GM12873 (cell line): ENCODE data around the gene PDSS2.

Source experiments
- TF ChIP-seq, protein P1 (sequence below): IDR thresholded peaks from 2 replicates; pipeline ENCODE4 v1.5.1; 2012; ENCODE audit warnings: low read depth, mild to moderate bottlenecking, moderate library complexity, low read length, control low read depth; ENCODE audit not compliant: insufficient read depth; ENCODE audit errors: missing control alignments

The PDSS2 gene

DNA sequence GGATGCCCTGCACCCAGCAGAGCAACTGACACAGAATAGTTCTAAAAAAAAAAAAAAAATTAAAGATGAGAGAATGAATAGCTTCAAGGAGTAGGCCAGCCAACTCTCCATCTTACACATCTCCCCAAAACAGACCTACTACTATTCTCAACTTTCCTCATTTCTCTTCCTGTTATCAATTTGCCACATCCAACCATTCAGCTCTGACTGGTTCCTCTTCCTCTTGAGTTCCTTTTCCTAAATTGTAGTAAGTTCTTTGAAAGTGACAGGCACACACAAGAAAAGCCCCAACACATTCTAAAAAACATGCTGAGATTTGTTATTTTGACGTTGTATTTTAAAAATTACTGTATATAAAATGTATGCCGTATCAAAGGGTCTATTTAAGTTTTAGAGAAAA is 117.2 kb downstream of the PDSS2 start:
- TF ChIP-seq, protein P1, sequence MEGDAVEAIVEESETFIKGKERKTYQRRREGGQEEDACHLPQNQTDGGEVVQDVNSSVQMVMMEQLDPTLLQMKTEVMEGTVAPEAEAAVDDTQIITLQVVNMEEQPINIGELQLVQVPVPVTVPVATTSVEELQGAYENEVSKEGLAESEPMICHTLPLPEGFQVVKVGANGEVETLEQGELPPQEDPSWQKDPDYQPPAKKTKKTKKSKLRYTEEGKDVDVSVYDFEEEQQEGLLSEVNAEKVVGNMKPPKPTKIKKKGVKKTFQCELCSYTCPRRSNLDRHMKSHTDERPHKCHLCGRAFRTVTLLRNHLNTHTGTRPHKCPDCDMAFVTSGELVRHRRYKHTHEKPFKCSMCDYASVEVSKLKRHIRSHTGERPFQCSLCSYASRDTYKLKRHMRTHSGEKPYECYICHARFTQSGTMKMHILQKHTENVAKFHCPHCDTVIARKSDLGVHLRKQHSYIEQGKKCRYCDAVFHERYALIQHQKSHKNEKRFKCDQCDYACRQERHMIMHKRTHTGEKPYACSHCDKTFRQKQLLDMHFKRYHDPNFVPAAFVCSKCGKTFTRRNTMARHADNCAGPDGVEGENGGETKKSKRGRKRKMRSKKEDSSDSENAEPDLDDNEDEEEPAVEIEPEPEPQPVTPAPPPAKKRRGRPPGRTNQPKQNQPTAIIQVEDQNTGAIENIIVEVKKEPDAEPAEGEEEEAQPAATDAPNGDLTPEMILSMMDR: no peak

DNA sequence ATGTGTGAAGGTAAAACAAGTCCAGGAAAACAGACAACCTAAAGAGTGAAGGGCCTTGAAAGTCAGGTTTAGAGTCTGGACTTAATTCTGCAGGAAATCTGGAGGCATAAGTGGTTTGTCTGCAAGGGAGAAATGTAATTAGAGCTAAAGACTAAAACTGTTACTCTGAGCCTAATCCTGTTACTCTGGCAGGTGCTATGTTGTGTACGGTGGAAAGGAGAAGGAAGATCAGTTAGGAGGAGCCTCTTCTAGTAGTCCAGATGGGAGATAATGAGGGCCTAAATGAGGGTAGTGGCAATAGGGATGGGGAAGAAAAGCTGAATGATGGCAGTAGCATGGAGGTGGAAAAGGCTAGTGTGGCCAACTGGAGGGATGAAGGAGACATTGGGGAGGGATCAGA is 118.5 kb downstream of the PDSS2 start:
- TF ChIP-seq, protein P1: no peak

DNA sequence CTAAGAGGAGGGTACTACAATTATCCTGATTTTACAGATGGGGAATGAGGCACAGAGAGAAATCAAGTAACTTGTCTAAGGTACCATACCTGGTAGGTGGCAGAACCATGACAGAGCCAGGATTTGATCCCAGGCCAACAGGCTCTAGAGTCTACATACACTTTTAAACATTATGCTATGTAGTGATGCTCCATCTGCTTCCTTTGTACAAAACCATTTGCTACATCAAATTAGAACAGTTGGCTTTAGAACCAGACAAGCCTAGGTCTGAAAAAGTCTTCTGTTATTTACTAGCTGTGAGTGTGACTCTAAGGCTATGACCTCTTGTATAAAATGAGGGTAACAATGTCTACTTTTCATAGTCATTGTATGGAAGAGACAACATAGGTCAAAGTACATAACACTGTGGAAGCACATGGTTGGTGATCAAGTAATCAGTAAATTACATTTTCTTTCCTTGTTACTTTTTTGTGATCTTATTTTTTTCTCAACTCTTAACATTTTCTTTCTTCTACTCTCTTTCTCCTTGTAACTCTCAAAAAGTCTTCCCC is 122.1 kb downstream of the PDSS2 start:
- TF ChIP-seq, protein P1: no peak

DNA sequence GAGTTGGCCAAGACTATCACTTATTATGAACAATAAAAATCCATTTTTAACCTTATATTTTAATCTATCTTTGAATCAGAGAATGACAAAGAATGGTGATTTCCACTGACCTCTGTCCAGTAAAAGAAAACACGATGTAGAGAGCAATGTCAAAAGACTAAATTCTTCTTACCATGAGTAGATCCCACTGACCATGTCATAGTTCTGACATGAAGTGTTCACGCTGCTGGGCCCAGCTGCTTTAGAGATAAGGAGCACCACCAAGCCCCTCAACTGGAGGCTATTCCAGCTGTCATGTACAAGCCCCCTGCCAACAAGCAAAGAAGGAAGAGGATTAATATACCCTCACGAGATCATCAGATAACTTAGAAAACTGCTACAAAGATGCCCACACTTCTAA is 125.3 kb downstream of the PDSS2 start:
- TF ChIP-seq, protein P1: no peak

DNA sequence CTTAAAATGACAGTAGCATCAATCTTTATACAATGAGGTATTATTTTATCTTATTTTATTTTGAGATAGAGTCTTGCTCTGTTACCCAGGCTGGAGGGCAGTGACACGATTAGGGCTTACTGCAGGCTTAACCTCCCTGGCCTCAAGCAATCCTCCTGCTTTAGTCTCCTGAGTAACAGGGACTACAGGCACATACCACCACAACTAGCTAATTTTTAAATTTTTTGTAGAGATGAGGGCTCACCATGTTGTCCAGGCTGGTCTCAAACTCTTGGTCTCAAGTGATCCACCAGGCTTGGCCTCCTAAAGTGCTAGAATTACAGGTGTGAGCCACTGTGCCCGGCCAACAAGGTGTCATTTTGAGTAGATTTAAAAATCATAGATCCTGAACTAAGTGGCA is 125.9 kb downstream of the PDSS2 start:
- TF ChIP-seq, protein P1: no peak

DNA sequence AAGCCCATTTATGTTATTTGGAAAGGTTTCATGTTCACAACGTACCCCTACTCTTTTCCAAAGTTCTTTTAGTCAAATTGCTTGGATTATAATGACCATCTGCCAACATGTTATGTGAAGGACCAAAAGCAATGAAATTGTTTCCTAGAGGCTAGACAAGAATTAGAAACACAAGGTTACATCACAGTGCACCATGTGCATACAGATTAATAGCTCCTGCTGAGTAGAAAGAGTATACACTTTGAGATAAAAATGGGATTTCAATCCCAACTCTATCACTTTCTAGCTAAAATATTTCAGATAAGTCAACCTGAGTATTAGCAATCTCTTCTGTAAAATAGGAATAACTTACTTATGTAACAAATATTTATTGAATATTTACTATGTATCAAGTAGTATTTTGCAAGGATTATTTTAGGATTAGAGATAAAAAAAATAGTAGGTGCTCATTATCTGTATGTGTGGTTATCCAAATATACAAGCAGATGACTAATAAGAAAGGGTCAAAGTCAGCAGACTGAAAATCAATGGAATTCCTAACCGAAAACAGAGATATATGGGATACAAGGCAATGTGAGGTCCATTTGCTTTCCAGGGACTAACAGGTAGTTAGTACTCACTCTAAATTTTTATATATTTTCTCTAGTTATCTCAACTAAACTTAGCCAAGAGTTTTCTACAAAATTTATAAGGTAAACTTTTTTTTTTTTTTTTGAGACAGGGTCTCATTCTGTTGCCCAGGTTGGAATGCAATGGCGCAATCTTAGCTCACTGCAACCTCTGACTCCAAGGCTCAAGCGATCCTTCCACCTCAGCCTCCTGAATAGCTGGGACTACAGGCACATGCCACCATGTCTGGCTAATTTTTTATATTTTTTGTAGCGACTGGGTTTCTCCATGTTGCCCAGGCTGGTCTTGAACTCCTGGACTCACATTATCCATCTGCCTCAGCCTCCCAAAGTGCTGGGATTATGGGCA is 127.7 kb downstream of the PDSS2 start:
- TF ChIP-seq, protein P1: no peak

DNA sequence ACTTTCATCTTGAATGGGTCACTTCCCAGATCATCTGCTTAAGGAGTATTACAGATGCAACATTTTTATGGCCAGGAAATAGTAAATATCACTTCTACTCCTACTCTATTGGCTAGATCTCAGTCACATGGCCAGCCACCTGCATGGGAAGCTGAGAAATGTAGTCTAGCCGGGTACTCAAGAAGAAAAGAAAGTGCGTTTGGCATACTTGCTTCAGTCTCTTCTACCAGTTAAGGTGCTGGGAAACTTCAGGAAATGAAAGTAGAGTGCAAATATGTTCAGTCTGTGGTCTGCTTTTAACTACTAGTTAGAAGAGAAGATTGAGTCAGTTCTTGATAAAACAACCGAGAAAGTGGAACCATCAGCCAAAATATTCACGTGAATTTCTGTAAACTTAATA is 129.2 kb downstream of the PDSS2 start:
- TF ChIP-seq, protein P1: no peak
